ENCODE results near the gene TAB3.

The TAB3 gene

GRCh38 chrX:30905321-30905720, 16.3 kb upstream of the TAB3 start:
- Histone ChIP-seq H3K4me1 (ENCODE audit: insufficient read depth, low read length) (peaks cover 5% of the 10 kb centered on the region; the same call in 1 of the 2 replicates), H3K4me3 (ENCODE audit: low read length) (no peak overlapping the region), H3K9ac (ENCODE audit: low read depth, low read length) (no peak overlapping the region), H3K27me3 (ENCODE audit: insufficient read depth, low read length) (no peaks in the 10 kb centered on the region), H3K9me3 (ENCODE audit: insufficient read depth, low read depth, low read length) (no peaks in the 10 kb centered on the region), H3K36me3 (ENCODE audit: insufficient read depth, low read length) (no peaks in the 10 kb centered on the region), H3K27ac (ENCODE audit: low read depth, low read length) (no peak overlapping the region)
- 89% methylated on average over 1 of the region's 1 CpG for WGBS

DNA sequence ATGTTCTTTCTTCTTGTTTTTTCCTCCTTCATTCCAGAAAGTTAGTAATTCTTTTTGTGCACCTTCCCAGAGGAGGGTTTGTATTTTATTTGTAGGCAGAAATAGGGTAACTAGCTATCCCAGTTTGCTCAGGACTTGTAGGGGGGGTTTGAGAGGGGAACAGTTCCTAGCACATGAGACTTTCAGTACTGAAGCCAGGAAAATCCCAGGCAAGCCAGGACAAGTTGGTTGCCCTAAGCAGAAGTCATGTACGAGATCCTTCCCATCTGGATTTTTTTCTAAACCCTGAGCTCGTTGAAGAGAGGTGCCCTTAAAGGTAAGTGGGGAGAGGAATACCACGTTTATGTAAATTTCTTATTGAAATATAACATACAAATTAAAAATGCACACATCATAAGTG, 15.6 kb upstream of the TAB3 start:
- H3K27me3 ChIP-seq (ENCODE audit: insufficient read depth, low read length), result no peaks in the 10 kb centered on the region
- no peaks in the 10 kb centered on the region for H3K9me3 ChIP-seq (ENCODE audit: insufficient read depth, low read depth, low read length)
- H3K27ac ChIP-seq (ENCODE audit: low read depth, low read length), result no peak overlapping the region
- no peak overlapping the region for H3K9ac ChIP-seq (ENCODE audit: low read depth, low read length)
- no peaks in the 10 kb centered on the region for H3K4me1 ChIP-seq (ENCODE audit: insufficient read depth, low read length)
- H3K36me3 ChIP-seq (ENCODE audit: insufficient read depth, low read length), result no peaks in the 10 kb centered on the region
- WGBS, result 70% methylated on average over 2 of the region's 3 CpGs
- no peak overlapping the region for H3K4me3 ChIP-seq (ENCODE audit: low read length)

DNA sequence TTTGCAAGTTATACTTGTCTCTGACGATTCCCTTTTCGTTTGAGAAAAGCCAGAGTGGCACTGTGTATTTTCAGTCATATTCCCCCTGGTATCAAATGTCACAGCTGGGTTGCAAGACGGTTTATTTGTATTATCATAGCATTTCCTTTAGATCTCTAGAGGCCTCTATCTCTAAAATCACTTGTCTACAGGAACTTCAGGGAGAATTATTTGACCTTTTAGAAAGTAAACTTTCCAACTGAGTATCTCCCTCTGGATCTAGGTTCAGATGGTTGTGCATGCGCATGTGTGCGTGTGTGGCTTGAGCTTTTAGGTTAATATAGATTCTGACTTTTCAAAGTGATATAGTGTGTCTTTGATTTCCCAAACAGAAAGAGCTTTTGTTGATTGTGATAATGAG, 15.1 kb upstream of the TAB3 start:
- 93% methylated on average over 4 of the region's 5 CpGs for WGBS
- Histone ChIP-seq H3K9me3 (ENCODE audit: insufficient read depth, low read depth, low read length) (no peaks in the 10 kb centered on the region), H3K9ac (ENCODE audit: low read depth, low read length) (no peak overlapping the region)

GRCh38 chrX:30900227-30900626, 11.2 kb upstream of the TAB3 start:
- no peak overlapping the region for H3K4me3 ChIP-seq (ENCODE audit: low read length)
- no peaks in the 10 kb centered on the region for H3K27me3 ChIP-seq (ENCODE audit: insufficient read depth, low read length)
- no peaks in the 10 kb centered on the region for H3K4me1 ChIP-seq (ENCODE audit: insufficient read depth, low read length)
- no peaks in the 10 kb centered on the region for H3K9me3 ChIP-seq (ENCODE audit: insufficient read depth, low read depth, low read length)
- H3K9ac ChIP-seq (ENCODE audit: low read depth, low read length), result no peak overlapping the region
- H3K36me3 ChIP-seq (ENCODE audit: insufficient read depth, low read length), result no peaks in the 10 kb centered on the region
- no peak overlapping the region for H3K27ac ChIP-seq (ENCODE audit: low read depth, low read length)

More for the DNA sequence above, 15.1 kb upstream of the TAB3 start:
- H3K4me1 ChIP-seq (ENCODE audit: insufficient read depth, low read length), result no peaks in the 10 kb centered on the region
- H3K27me3 ChIP-seq (ENCODE audit: insufficient read depth, low read length), result no peaks in the 10 kb centered on the region
- no peak overlapping the region for H3K27ac ChIP-seq (ENCODE audit: low read depth, low read length)
- no peak overlapping the region for H3K4me3 ChIP-seq (ENCODE audit: low read length)
- no peaks in the 10 kb centered on the region for H3K36me3 ChIP-seq (ENCODE audit: insufficient read depth, low read length)

DNA sequence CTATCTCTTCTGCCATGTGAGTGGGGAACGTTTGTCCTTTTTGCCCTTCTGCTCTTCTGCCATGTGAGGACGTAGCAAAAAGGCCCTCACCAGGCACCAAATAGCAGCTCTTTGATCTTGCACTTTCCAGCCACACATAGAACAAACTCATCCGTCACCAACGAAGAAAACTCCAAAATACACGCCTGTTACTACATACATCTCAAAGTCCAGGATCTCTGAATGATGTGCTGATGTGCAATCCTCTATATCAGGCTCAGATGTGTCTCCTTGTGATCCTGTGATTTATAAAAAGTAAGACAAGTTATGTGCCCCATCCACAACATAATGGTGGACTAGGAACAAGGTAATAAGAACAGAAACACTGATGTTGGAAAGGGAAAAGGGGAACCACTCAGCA, 9.8 kb upstream of the TAB3 start:
- 76% methylated on average over 5 of the region's 5 CpGs for WGBS
- no peak overlapping the region for H3K9ac ChIP-seq (ENCODE audit: low read depth, low read length)
- no peaks in the 10 kb centered on the region for H3K27me3 ChIP-seq (ENCODE audit: insufficient read depth, low read length)
- H3K4me3 ChIP-seq (ENCODE audit: low read length), result no peak overlapping the region
- H3K36me3 ChIP-seq (ENCODE audit: insufficient read depth, low read length), result no peaks in the 10 kb centered on the region
- H3K27ac ChIP-seq (ENCODE audit: low read depth, low read length), result no peak overlapping the region
- no peaks in the 10 kb centered on the region for H3K9me3 ChIP-seq (ENCODE audit: insufficient read depth, low read depth, low read length)
- H3K4me1 ChIP-seq (ENCODE audit: insufficient read depth, low read length), result no peaks in the 10 kb centered on the region

DNA sequence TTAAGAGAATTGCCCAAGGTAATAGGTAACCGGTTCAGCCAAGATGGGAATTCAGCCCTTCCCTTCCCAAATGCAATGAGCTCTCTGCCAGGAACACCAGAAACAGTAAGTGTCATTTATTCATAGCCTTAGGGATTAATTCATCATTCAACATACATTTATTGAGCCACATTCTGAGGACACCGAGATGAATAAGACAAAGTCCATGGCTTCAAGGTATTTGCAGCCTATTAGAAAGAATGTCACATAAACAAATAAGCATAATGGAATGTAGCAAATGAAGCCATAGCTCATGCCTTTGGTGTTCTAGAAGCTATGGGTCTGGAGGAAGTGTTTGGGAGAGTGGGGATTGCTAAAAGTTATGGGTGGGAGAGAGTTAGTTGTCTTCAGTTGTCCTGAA, 6.3 kb upstream of the TAB3 start:
- Histone ChIP-seq H3K27me3 (ENCODE audit: insufficient read depth, low read length) (no peaks in the 10 kb centered on the region), H3K4me1 (ENCODE audit: insufficient read depth, low read length) (no peaks in the 10 kb centered on the region), H3K27ac (ENCODE audit: low read depth, low read length) (no peak overlapping the region), H3K9ac (ENCODE audit: low read depth, low read length) (no peak overlapping the region), H3K36me3 (ENCODE audit: insufficient read depth, low read length) (no peaks in the 10 kb centered on the region), H3K9me3 (ENCODE audit: insufficient read depth, low read depth, low read length) (no peaks in the 10 kb centered on the region), H3K4me3 (ENCODE audit: low read length) (no peak overlapping the region)
- 88% methylated on average over 2 of the region's 2 CpGs for WGBS

GRCh38 chrX:30893206-30893605, 4.2 kb upstream of the TAB3 start:
- Histone ChIP-seq H3K27me3 (ENCODE audit: insufficient read depth, low read length) (no peaks in the 10 kb centered on the region), H3K9me3 (ENCODE audit: insufficient read depth, low read depth, low read length) (no peaks in the 10 kb centered on the region), H3K4me1 (ENCODE audit: insufficient read depth, low read length) (0 out of 2 replicates have a peak, but pooled peaks cover 2% of the 10 kb centered on the region), H3K27ac (ENCODE audit: low read depth, low read length) (no peak overlapping the region), H3K9ac (ENCODE audit: low read depth, low read length) (no peak overlapping the region), H3K36me3 (ENCODE audit: insufficient read depth, low read length) (no peaks in the 10 kb centered on the region), H3K4me3 (ENCODE audit: low read length) (no peak overlapping the region)
- 97% methylated on average over 4 of the region's 4 CpGs for WGBS

DNA sequence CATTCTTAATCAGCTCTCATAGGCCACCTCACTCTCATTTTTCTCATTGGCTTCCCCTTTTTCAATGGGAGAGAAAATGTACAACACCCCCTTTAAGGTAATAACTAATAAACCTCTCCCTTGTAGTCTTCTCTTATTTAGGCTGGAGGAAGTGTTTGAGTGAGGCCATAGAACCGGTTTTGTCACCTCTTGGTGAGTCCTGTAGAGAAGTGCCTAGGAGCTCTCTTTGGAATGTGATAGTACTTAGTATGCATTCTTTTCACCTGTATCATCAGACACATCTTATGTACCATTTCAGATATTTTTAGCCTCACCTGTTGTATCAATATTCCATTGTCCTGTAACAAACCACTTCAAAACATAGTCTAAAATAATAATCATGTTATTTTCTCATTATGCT, 3.5 kb upstream of the TAB3 start:
- no peaks in the 10 kb centered on the region for H3K9me3 ChIP-seq (ENCODE audit: insufficient read depth, low read depth, low read length)
- H3K4me3 ChIP-seq (ENCODE audit: low read length), result no peak overlapping the region

GRCh38 chrX:30888526-30889146, 418 bp downstream of the TAB3 start:
- WGBS, result under 1% methylated on average over 45 of the region's 45 CpGs
- peak overlapping the region; percentile 46; the same call in 1 of the 2 replicates for H3K27ac ChIP-seq (ENCODE audit: low read depth, low read length)
- H3K4me3 ChIP-seq (ENCODE audit: low read length), result peak overlapping the region; percentile 73
- H3K9me3 ChIP-seq (ENCODE audit: insufficient read depth, low read depth, low read length), result no peaks in the 10 kb centered on the region
- H3K27me3 ChIP-seq (ENCODE audit: insufficient read depth, low read length), result no peaks in the 10 kb centered on the region
- no peaks in the 10 kb centered on the region for H3K36me3 ChIP-seq (ENCODE audit: insufficient read depth, low read length)
- 0 out of 2 replicates have a peak, but pooled peaks cover 4% of the 10 kb centered on the region for H3K4me1 ChIP-seq (ENCODE audit: insufficient read depth, low read length)
- peak overlapping the region; percentile 70 for H3K9ac ChIP-seq (ENCODE audit: low read depth, low read length)

More for the DNA sequence above, 3.5 kb upstream of the TAB3 start:
- 0 out of 2 replicates have a peak, but pooled peaks cover 4% of the 10 kb centered on the region for H3K4me1 ChIP-seq (ENCODE audit: insufficient read depth, low read length)
- H3K9ac ChIP-seq (ENCODE audit: low read depth, low read length), result no peak overlapping the region
- H3K36me3 ChIP-seq (ENCODE audit: insufficient read depth, low read length), result no peaks in the 10 kb centered on the region
- WGBS, result no CpG with 5 or more reads among the region's 1 CpG
- no peaks in the 10 kb centered on the region for H3K27me3 ChIP-seq (ENCODE audit: insufficient read depth, low read length)
- H3K27ac ChIP-seq (ENCODE audit: low read depth, low read length), result no peak overlapping the region

DNA sequence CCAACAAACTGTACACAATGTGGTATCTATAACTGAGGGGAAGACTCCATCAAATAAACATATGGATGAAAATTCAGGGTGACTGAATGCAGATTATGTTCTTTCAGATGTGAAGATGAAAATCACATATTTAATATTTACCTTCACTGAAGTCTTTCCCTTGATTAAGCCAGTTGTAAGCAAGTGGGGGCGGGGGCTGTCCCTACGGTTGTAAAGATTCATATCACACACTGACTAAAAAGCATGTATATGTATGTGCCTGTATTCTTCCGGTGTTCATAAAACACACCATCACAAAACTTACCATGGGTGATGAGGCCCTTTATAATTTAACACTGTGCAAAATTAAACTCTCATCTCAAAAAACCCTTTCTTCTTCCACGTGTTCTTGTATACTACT, 1.3 kb downstream of the TAB3 start:
- 0 out of 2 replicates have a peak, but pooled peaks cover 4% of the 10 kb centered on the region for H3K4me1 ChIP-seq (ENCODE audit: insufficient read depth, low read length)
- no peak overlapping the region for H3K27ac ChIP-seq (ENCODE audit: low read depth, low read length)
- WGBS, result 79% methylated on average over 2 of the region's 4 CpGs
- no peaks in the 10 kb centered on the region for H3K27me3 ChIP-seq (ENCODE audit: insufficient read depth, low read length)
- H3K4me3 ChIP-seq (ENCODE audit: low read length), result peak overlapping the region; percentile 73
- no peaks in the 10 kb centered on the region for H3K36me3 ChIP-seq (ENCODE audit: insufficient read depth, low read length)
- no peaks in the 10 kb centered on the region for H3K9me3 ChIP-seq (ENCODE audit: insufficient read depth, low read depth, low read length)
- no peak overlapping the region for H3K9ac ChIP-seq (ENCODE audit: low read depth, low read length)

GRCh38 chrX:30887288-30887687, 1.8 kb downstream of the TAB3 start:
- Histone ChIP-seq H3K27me3 (ENCODE audit: insufficient read depth, low read length) (no peaks in the 10 kb centered on the region), H3K9me3 (ENCODE audit: insufficient read depth, low read depth, low read length) (no peaks in the 10 kb centered on the region), H3K27ac (ENCODE audit: low read depth, low read length) (no peak overlapping the region), H3K9ac (ENCODE audit: low read depth, low read length) (no peak overlapping the region), H3K36me3 (ENCODE audit: insufficient read depth, low read length) (no peaks in the 10 kb centered on the region), H3K4me3 (ENCODE audit: low read length) (no peak overlapping the region), H3K4me1 (ENCODE audit: insufficient read depth, low read length) (0 out of 2 replicates have a peak, but pooled peaks cover 4% of the 10 kb centered on the region)
- WGBS, result 94% methylated on average over 3 of the region's 5 CpGs

DNA sequence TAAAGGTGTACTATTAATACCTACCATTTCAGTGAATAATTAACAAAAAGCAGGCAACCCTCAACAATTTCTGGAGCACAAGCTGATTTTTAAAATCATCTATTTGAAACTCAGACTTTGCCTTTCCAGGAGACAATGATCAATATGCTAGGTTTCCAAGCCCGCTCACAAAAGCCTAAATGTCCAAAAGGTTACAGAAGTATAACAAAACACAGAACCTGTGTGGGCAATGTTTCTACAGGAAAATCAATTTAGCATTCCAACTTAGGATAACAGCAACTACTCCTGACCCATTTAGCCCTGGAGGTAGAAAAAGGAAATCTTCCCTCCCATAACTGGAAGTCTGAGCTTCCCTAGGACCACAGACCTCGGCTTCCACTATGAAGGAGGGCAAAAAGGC, 3.9 kb downstream of the TAB3 start:
- Histone ChIP-seq H3K9me3 (ENCODE audit: insufficient read depth, low read depth, low read length) (no peaks in the 10 kb centered on the region), H3K36me3 (ENCODE audit: insufficient read depth, low read length) (no peaks in the 10 kb centered on the region), H3K4me3 (ENCODE audit: low read length) (no peak overlapping the region), H3K9ac (ENCODE audit: low read depth, low read length) (no peak overlapping the region), H3K4me1 (ENCODE audit: insufficient read depth, low read length) (0 out of 2 replicates have a peak, but pooled peaks cover 4% of the 10 kb centered on the region), H3K27me3 (ENCODE audit: insufficient read depth, low read length) (no peaks in the 10 kb centered on the region), H3K27ac (ENCODE audit: low read depth, low read length) (no peak overlapping the region)
- WGBS, result 92% methylated on average over 2 of the region's 2 CpGs

All from HUES64 (cell line).